Common myeloid progenitor, CD34-positive (primary cell): ENCODE data around the gene ARHGEF28.

ENCODE experiments used
- CTCF ChIA-PET: fragments of 350-600 bp; sonication (Branson Sonifier 250); formaldehyde crosslinking; loops from one replicate; lab custom pipeline; 2021; ENCODE audit warnings: antibody characterized with exemption; lab: Charles Lee
- POLR2A ChIA-PET: fragments of 350-600 bp; sonication (Branson Sonifier 250); formaldehyde crosslinking; loops from one replicate; lab custom pipeline; 2021; ENCODE audit warnings: antibody characterized with exemption; lab: Charles Lee
- DNase-seq, 3 donors: peaks; one replicate each; pipeline versions ENCODE4 v3.0.0 to v3.0.0-alpha.2; 2013
- H3K27ac ChIP-seq, 2 experiments: 1 replicate in 1 of 2; 2 replicates in 1 of 2; pipeline ENCODE4 v1.7.0; 2013; ENCODE audit warnings: inconsistent platforms in 2 of 2, low read length in 2 of 2, mild to moderate bottlenecking in 2 of 2, low read depth in 1 of 2, moderate library complexity in 1 of 2; ENCODE audit not compliant: severe bottlenecking in 2 of 2, insufficient read depth in 1 of 2, poor library complexity in 1 of 2
- H3K27me3 ChIP-seq, 5 experiments: replicated peaks in 2 of 5; 1 replicate in 3 of 5; 2 replicates in 2 of 5; pipeline versions ENCODE4 v1.6.1 to v1.7.0; 2013; ENCODE audit warnings: low read length in 4 of 5, mild to moderate bottlenecking in 2 of 5, moderate library complexity in 2 of 5, inconsistent platforms in 1 of 5; ENCODE audit not compliant: insufficient read depth in 5 of 5, control insufficient read depth in 4 of 5
- H3K36me3 ChIP-seq, 4 experiments: 1 replicate in 2 of 4; 2 replicates in 2 of 4; pipeline versions ENCODE4 v1.6.1 to v1.7.0; 2013; ENCODE audit warnings: low read length in 3 of 4, control low read depth in 1 of 4, mild to moderate bottlenecking in 1 of 4; ENCODE audit not compliant: control insufficient read depth in 4 of 4, insufficient read depth in 4 of 4
- H3K4me1 ChIP-seq, 4 experiments: 1 replicate in 3 of 4; 2 replicates in 1 of 4; pipeline versions ENCODE4 v1.6.1 to v1.7.1; 2013; ENCODE audit warnings: low read length in 3 of 4, mild to moderate bottlenecking in 3 of 4, control low read depth in 1 of 4, inconsistent platforms in 1 of 4, moderate library complexity in 1 of 4; ENCODE audit not compliant: control insufficient read depth in 4 of 4, insufficient read depth in 4 of 4; ENCODE audit errors: control extremely low read depth in 1 of 4
- H3K4me3 ChIP-seq, 7 experiments: 1 replicate in 4 of 7; 2 replicates in 3 of 7; pipeline versions ENCODE4 v1.5.1 to v1.7.0; 2013; ENCODE audit warnings: mild to moderate bottlenecking in 7 of 7, low read length in 6 of 7, moderate library complexity in 6 of 7, inconsistent platforms in 2 of 7, low read depth in 2 of 7, control low read depth in 1 of 7; ENCODE audit not compliant: insufficient read depth in 4 of 7, control insufficient read depth in 1 of 7; ENCODE audit errors: extremely low read depth in 1 of 7
- H3K9me3 ChIP-seq, 5 experiments: 1 replicate in 4 of 5; 2 replicates in 1 of 5; pipeline versions ENCODE4 v1.6.1 to v1.7.1; 2013; ENCODE audit warnings: low read length in 4 of 5, mild to moderate bottlenecking in 2 of 5, inconsistent platforms in 1 of 5, low read depth in 1 of 5, moderate library complexity in 1 of 5; ENCODE audit not compliant: control insufficient read depth in 4 of 5, insufficient read depth in 2 of 5; ENCODE audit errors: control extremely low read depth in 1 of 5
- WGBS: methylation state at CpG from one replicate; pipeline ENCODE4 v1.1.5; 2013; ENCODE audit not compliant: insufficient coverage; 5-methylcytosine and 5-hydroxymethylcytosine counted together

ARHGEF28 gene

DNA sequence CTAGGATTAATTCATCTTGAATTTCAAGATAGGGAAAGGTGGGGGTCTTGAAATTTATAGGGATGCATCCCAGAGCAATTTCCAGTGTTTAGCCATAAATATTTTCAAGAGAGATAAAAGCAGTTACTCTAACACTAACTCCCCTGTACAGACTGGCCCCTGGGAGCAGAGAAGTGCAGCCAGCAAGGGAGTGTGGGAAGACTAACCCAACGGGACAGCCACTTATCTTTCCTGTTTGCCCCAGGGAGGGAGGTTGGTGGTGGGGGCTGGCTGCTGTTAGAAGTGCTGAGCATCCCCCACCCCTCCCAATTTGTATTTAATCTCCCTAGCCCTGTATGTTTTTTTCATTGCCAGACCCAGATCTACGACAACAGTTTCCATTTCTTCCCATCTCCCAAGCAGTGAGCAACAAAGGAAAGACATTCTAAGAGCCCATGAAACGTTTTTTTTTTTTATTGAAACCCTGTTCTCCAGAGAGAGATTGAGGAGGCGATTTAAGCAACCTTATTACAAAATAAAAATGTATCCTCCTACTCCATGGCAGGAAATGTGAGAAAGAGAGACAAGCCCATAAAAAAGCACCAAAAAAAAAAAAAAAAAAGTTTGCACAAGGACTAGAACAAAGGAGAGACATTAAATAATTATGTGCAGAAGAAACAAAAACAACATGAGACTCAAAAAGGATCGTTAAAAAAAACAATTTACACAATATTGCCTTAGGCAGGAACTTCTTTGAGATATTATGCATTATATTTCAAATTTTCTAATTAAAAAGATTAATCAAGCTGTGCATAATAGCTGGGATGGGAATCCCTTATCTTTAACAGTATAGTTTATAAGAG lies 343.4 kb downstream of the ARHGEF28 start:
- ChIA-PET CTCF (no interaction called here), POLR2A (no interaction called here)
- Histone ChIP-seq H3K4me1 (no peaks in the 10 kb centered on the region), H3K36me3 (no peaks in the 10 kb centered on the region), H3K27me3 (peaks cover 0 to 3% (median 0%) of the 10 kb centered on the region in 5 experiments), H3K9me3 (no peaks in the 10 kb centered on the region), H3K27ac (no peak overlapping the region), H3K4me3 (no peak overlapping the region)
- 100% methylated on average over 1 of the region's 5 CpGs for WGBS
- DNase-seq: no peak

GRCh38 chr5:73971326-73971725 lies 345.3 kb downstream of the ARHGEF28 start:
- no peak overlapping the region for H3K4me3 ChIP-seq
- CTCF ChIA-PET: no interaction called here
- no peaks in the 10 kb centered on the region for H3K9me3 ChIP-seq
- H3K27ac ChIP-seq: no peak overlapping the region
- POLR2A ChIA-PET: no interaction called here
- no peak for DNase-seq
- H3K4me1 ChIP-seq: no peaks in the 10 kb centered on the region
- WGBS: 96% methylated on average over 3 of the region's 4 CpGs
- H3K36me3 ChIP-seq: no peaks in the 10 kb centered on the region
- peaks cover 0 to 3% (median 0%) of the 10 kb centered on the region in 5 experiments for H3K27me3 ChIP-seq

- Histone ChIP-seq H3K4me1 (no peaks in the 10 kb centered on the region), H3K36me3 (no peaks in the 10 kb centered on the region), H3K9me3 (no peaks in the 10 kb centered on the region), H3K27ac (no peak overlapping the region), H3K4me3 (no peak overlapping the region), H3K27me3 (peaks cover 0 to 3% (median 0%) of the 10 kb centered on the region in 5 experiments)
- 100% methylated on average over 2 of the region's 3 CpGs for WGBS
- ChIA-PET POLR2A (no interaction called here), CTCF (no interaction called here)
- DNase-seq: no peak
Observed at GRCh38 chr5:73973135-73973534, 347.1 kb downstream of the ARHGEF28 start.

- Histone ChIP-seq H3K4me1 (no peaks in the 10 kb centered on the region), H3K4me3 (no peak overlapping the region), H3K9me3 (no peaks in the 10 kb centered on the region), H3K27ac (no peak overlapping the region), H3K27me3 (peaks cover 0 to 3% (median 0%) of the 10 kb centered on the region in 5 experiments), H3K36me3 (no peaks in the 10 kb centered on the region)
- ChIA-PET CTCF (no interaction called here), POLR2A (no interaction called here)
- whole genome bisulfite sequencing: 97% methylated on average over 4 of the region's 4 CpGs
- no peak for DNase-seq
Observed at GRCh38 chr5:73974871-73975360, 348.9 kb downstream of the ARHGEF28 start.

GRCh38 chr5:73975845-73976244 lies 349.8 kb downstream of the ARHGEF28 start:
- ChIA-PET POLR2A (no interaction called here), CTCF (no interaction called here)
- no peak overlapping the region for H3K4me3 ChIP-seq
- H3K4me1 ChIP-seq: no peaks in the 10 kb centered on the region
- H3K9me3 ChIP-seq: no peaks in the 10 kb centered on the region
- H3K27me3 ChIP-seq: no peaks in the 10 kb centered on the region
- H3K36me3 ChIP-seq: no peaks in the 10 kb centered on the region
- DNase-seq: no peak
- no peak overlapping the region for H3K27ac ChIP-seq
- 100% methylated on average over 2 of the region's 4 CpGs for WGBS

GRCh38 chr5:73977146-73977545 lies 351.1 kb downstream of the ARHGEF28 start:
- CTCF ChIA-PET: no interaction called here
- Histone ChIP-seq H3K4me3 (no peak overlapping the region), H3K27ac (no peak overlapping the region), H3K27me3 (peaks cover 0 to 2% (median 0%) of the 10 kb centered on the region in 5 experiments), H3K36me3 (no peaks in the 10 kb centered on the region), H3K4me1 (no peaks in the 10 kb centered on the region), H3K9me3 (no peaks in the 10 kb centered on the region)
- POLR2A ChIA-PET: no interaction called here
- no CpG with 5 or more reads among the region's 1 CpG for WGBS
- DNase-seq: no peak

- H3K27ac ChIP-seq: no peak overlapping the region
- no peak overlapping the region for H3K4me3 ChIP-seq
- H3K4me1 ChIP-seq: no peaks in the 10 kb centered on the region
- DNase-seq: no peak
- no peaks in the 10 kb centered on the region for H3K9me3 ChIP-seq
- CTCF ChIA-PET: no interaction called here
- WGBS: 98% methylated on average over 3 of the region's 3 CpGs
- H3K27me3 ChIP-seq: peaks cover 0 to 2% (median 0%) of the 10 kb centered on the region in 5 experiments
- no peaks in the 10 kb centered on the region for H3K36me3 ChIP-seq
- POLR2A ChIA-PET: no interaction called here
Observed at GRCh38 chr5:73979321-73979720, 353.3 kb downstream of the ARHGEF28 start.
